Neuronal stem cell (in vitro differentiated cells): ENCODE data around the gene LPP.

Source experiments
- DNase-seq: peaks from one replicate; pipeline ENCODE4 v3.0.0-alpha.2; 2013; ENCODE audit warnings: low spot score
- H2AFZ ChIP-seq: one replicate; pipeline ENCODE4 v1.6.1; 2013; ENCODE audit warnings: mild to moderate bottlenecking, low read length, inconsistent platforms
- H2AK5ac ChIP-seq: 2 replicates; pipeline ENCODE4 v1.6.1; 2013; ENCODE audit warnings: low read depth, mild to moderate bottlenecking, inconsistent platforms, low read length, moderate library complexity, mixed read lengths
- H2BK120ac ChIP-seq: 2 replicates; pipeline ENCODE4 v1.6.1; 2013; ENCODE audit warnings: low read depth, mild to moderate bottlenecking, inconsistent platforms, low read length, moderate library complexity, mixed read lengths
- H2BK12ac ChIP-seq: one replicate; pipeline ENCODE4 v1.6.1; 2013; ENCODE audit warnings: low read length, inconsistent platforms
- H2BK15ac ChIP-seq: 2 replicates; pipeline ENCODE4 v1.6.1; 2013; ENCODE audit warnings: mild to moderate bottlenecking, low read length, inconsistent platforms, mixed read lengths
- H2BK5ac ChIP-seq: one replicate; pipeline ENCODE4 v1.6.1; 2013; ENCODE audit warnings: inconsistent platforms, mild to moderate bottlenecking, low read length, moderate library complexity
- H3K14ac ChIP-seq: one replicate; pipeline ENCODE4 v1.6.1; 2013; ENCODE audit warnings: low read length, inconsistent platforms
- H3K18ac ChIP-seq: 2 replicates; pipeline ENCODE4 v1.6.1; 2013; ENCODE audit warnings: low read length, inconsistent platforms
- H3K23ac ChIP-seq: 2 replicates; pipeline ENCODE4 v1.6.1; 2013; ENCODE audit warnings: low read depth, mild to moderate bottlenecking, mixed read lengths, low read length, inconsistent platforms; ENCODE audit not compliant: poor library complexity
- H3K27ac ChIP-seq: replicated peaks from 3 replicates; pipeline ENCODE4 v1.5.1; 2013; ENCODE audit warnings: low read length, inconsistent platforms
- H3K27me3 ChIP-seq, 3 experiments: 2 replicates each; pipeline ENCODE4 v1.6.1; 2013; ENCODE audit warnings: low read length in 3 of 3, mild to moderate bottlenecking in 2 of 3, inconsistent platforms in 1 of 3, low read depth in 1 of 3, mixed read lengths in 1 of 3, moderate library complexity in 1 of 3; ENCODE audit not compliant: control insufficient read depth in 3 of 3, insufficient read depth in 3 of 3
- H3K36me3 ChIP-seq, 2 donors: replicated peaks in 1 of 2; 2 replicates each; pipeline ENCODE4 v1.6.1; 2013; ENCODE audit warnings: low read length in 2 of 2; ENCODE audit not compliant: control insufficient read depth in 2 of 2, insufficient read depth in 2 of 2
- H3K4ac ChIP-seq: 2 replicates; pipeline ENCODE4 v1.6.1; 2013; ENCODE audit warnings: inconsistent platforms, mild to moderate bottlenecking, low read length, moderate library complexity
- H3K4me1 ChIP-seq, 2 donors: 1 replicate in 1 of 2; 2 replicates in 1 of 2; pipeline ENCODE4 v1.6.1; 2013; ENCODE audit warnings: low read length in 2 of 2, low read depth in 1 of 2; ENCODE audit not compliant: control insufficient read depth in 2 of 2, insufficient read depth in 1 of 2
- H3K4me2 ChIP-seq: one replicate; pipeline ENCODE4 v1.6.1; 2013; ENCODE audit warnings: mild to moderate bottlenecking, low read length, inconsistent platforms; ENCODE audit not compliant: insufficient read depth, poor library complexity, severe bottlenecking
- H3K4me3 ChIP-seq, 2 donors: 2 replicates each; pipeline ENCODE4 v1.5.1; 2013; ENCODE audit warnings: low read length in 2 of 2, mild to moderate bottlenecking in 2 of 2, inconsistent platforms in 1 of 2, moderate library complexity in 1 of 2
- H3K79me1 ChIP-seq: one replicate; pipeline ENCODE4 v1.6.1; 2013; ENCODE audit warnings: low read depth, mild to moderate bottlenecking, inconsistent platforms, low read length, moderate library complexity
- H3K9ac ChIP-seq: one replicate; pipeline ENCODE4 v1.6.1; 2013; ENCODE audit warnings: mild to moderate bottlenecking, low read depth, low read length, inconsistent platforms; ENCODE audit not compliant: poor library complexity
- H3K9me3 ChIP-seq, 2 donors: replicated peaks in 1 of 2; 2 replicates each; pipeline versions ENCODE3 to v1.6.1; 2013; ENCODE audit warnings: low read length in 2 of 2, mild to moderate bottlenecking in 2 of 2, inconsistent platforms in 1 of 2, low read depth in 1 of 2, mixed read lengths in 1 of 2, moderate library complexity in 1 of 2; ENCODE audit not compliant: control insufficient read depth in 2 of 2, insufficient read depth in 1 of 2
- H4K8ac ChIP-seq: one replicate; pipeline ENCODE4 v1.6.1; 2013; ENCODE audit warnings: low read depth, mild to moderate bottlenecking, inconsistent platforms, low read length, moderate library complexity
- H4K91ac ChIP-seq: one replicate; pipeline ENCODE4 v1.6.1; 2013; ENCODE audit warnings: low read length, low read depth, mild to moderate bottlenecking, inconsistent platforms; ENCODE audit not compliant: poor library complexity
- WGBS, 2 donors: extraction: QIAGEN DNeasy Blood & Tissue Kit; methylation state at CpG; one replicate each; pipeline ENCODE4 v1.1.7; 2013; ENCODE audit warnings: missing lambda C conversion rate in 2 of 2, mixed read lengths in 1 of 2; ENCODE audit not compliant: insufficient read length in 2 of 2, insufficient replicate concordance in 1 of 2; ENCODE audit errors: extremely low coverage in 2 of 2; 5-methylcytosine and 5-hydroxymethylcytosine counted together

LPP gene

GRCh38 chr3:188900421-188900951, 746.5 kb downstream of the LPP start:
- Histone ChIP-seq H3K23ac (no peak overlapping the region), H3K4me2 (no peak overlapping the region), H2BK15ac (no peak overlapping the region), H3K4me3 (no peak overlapping the region), H3K27ac (no peak overlapping the region), H2BK12ac (no peak overlapping the region), H2BK5ac (no peak overlapping the region), H2AK5ac (no peak overlapping the region), H2BK120ac (no peak overlapping the region), H2AFZ (no peak overlapping the region), H4K91ac (no peak overlapping the region), H3K4ac (no peak overlapping the region), H3K14ac (no peak overlapping the region), H3K9me3 (no peaks in the 10 kb centered on the region), H3K36me3 (no peaks in the 10 kb centered on the region), H3K9ac (no peak overlapping the region), H3K4me1 (peaks cover 0 to 2% of the 10 kb centered on the region in 2 donors), H3K18ac (no peak overlapping the region), H4K8ac (no peak overlapping the region), H3K79me1 (no peaks in the 10 kb centered on the region), H3K27me3 (no peaks in the 10 kb centered on the region)
- no CpG with 5 or more reads among the region's 2 CpGs for WGBS, 2 donors
- DNase-seq = no peak

GRCh38 chr3:188901126-188901525, 747.2 kb downstream of the LPP start:
- H3K36me3 ChIP-seq = no peaks in the 10 kb centered on the region
- H3K27me3 ChIP-seq = no peaks in the 10 kb centered on the region
- WGBS, 2 donors = no CpG with 5 or more reads among the region's 6 CpGs
- H2BK5ac ChIP-seq = no peak overlapping the region
- no peak overlapping the region for H4K8ac ChIP-seq
- H3K4ac ChIP-seq = no peak overlapping the region
- H3K9me3 ChIP-seq = no peaks in the 10 kb centered on the region
- no peak overlapping the region for H2BK120ac ChIP-seq
- H3K9ac ChIP-seq = no peak overlapping the region
- H3K79me1 ChIP-seq = no peaks in the 10 kb centered on the region
- no peak overlapping the region for H4K91ac ChIP-seq
- H3K18ac ChIP-seq = no peak overlapping the region
- H3K14ac ChIP-seq = no peak overlapping the region
- no peak overlapping the region for H2AK5ac ChIP-seq
- H2BK15ac ChIP-seq = no peak overlapping the region
- no peak overlapping the region for H3K27ac ChIP-seq
- H3K23ac ChIP-seq = no peak overlapping the region
- H3K4me2 ChIP-seq = no peak overlapping the region
- H2AFZ ChIP-seq = no peak overlapping the region
- H3K4me1 ChIP-seq = peaks cover 0 to 2% of the 10 kb centered on the region in 2 donors
- H2BK12ac ChIP-seq = no peak overlapping the region
- DNase-seq = no peak
- no peak overlapping the region for H3K4me3 ChIP-seq

DNA sequence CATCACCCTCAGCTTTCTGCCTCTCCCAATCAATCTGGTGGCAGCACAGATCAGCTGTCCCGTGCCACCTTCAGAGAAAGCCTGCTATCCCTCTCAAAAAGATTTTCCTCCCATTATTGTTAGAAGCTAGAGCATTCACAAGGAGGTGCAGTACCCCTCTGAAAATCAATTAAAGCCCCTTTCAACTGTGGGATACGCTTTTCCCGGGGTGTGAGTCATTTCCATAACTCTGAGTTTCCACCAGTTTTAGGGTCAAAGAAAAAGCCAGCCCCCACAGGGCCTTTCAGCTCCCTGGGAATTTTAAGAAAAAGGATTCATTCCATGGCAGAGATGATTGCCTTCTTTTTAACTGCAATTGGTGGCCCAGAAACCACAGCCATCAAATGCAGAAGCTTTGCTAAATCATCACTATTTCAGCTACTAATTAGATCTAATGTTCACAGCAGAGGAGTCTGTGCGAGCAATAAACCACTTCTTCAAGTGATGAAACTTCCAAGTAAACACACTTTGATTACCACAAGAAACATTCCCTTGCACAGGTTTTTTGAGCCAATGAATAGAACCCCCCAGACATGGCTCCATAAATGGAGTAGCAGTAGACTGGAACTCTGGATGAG, 747.8 kb downstream of the LPP start:
- no peak overlapping the region for H3K27ac ChIP-seq
- H3K9ac ChIP-seq = no peak overlapping the region
- no peak overlapping the region for H4K8ac ChIP-seq

DNA sequence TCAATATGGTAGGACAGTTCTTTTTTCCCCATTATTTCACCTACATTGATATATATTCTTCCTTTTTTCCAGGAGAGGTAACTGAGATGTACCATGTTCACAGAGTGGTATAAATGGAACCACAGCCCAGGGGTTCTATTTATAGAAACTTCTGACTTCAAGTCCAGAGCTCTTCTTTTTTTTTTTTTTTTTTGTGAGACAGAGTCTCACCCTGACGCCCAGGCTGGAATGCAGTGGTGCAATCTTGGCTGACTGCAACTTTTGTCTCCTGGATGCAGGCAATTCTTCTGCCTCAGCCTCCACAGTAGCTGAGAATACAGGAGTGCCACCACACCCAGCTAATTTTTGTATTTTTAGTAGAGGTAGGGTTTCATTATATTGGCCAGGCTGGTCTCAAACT, 750.7 kb downstream of the LPP start:
- H4K91ac ChIP-seq = no peak overlapping the region
- no peak overlapping the region for H2BK15ac ChIP-seq
- H2BK5ac ChIP-seq = no peak overlapping the region
- no peak overlapping the region for H2BK120ac ChIP-seq
- H3K4ac ChIP-seq = no peak overlapping the region
- peaks cover 0 to 2% of the 10 kb centered on the region in 2 donors for H3K4me1 ChIP-seq
- H3K14ac ChIP-seq = no peak overlapping the region
- no peak overlapping the region for H3K18ac ChIP-seq
- H3K4me2 ChIP-seq = no peak overlapping the region
- H3K9ac ChIP-seq = no peak overlapping the region
- no peak overlapping the region for H3K4me3 ChIP-seq
- no peak overlapping the region for H4K8ac ChIP-seq
- H3K27ac ChIP-seq = no peak overlapping the region
- DNase-seq = no peak
- H2BK12ac ChIP-seq = no peak overlapping the region
- H3K27me3 ChIP-seq = no peaks in the 10 kb centered on the region
- H2AK5ac ChIP-seq = no peak overlapping the region
- no peaks in the 10 kb centered on the region for H3K79me1 ChIP-seq
- no CpG with 5 or more reads among the region's 1 CpG for WGBS, 2 donors
- H3K36me3 ChIP-seq = no peaks in the 10 kb centered on the region
- no peak overlapping the region for H3K23ac ChIP-seq
- H3K9me3 ChIP-seq = no peaks in the 10 kb centered on the region
- no peak overlapping the region for H2AFZ ChIP-seq

More for the DNA sequence above, 747.8 kb downstream of the LPP start:
- H3K4me1 ChIP-seq = peaks cover 0 to 2% of the 10 kb centered on the region in 2 donors
- no peak overlapping the region for H3K23ac ChIP-seq
- H4K91ac ChIP-seq = no peak overlapping the region
- no peak overlapping the region for H2AFZ ChIP-seq
- H2BK120ac ChIP-seq = no peak overlapping the region
- H3K9me3 ChIP-seq = no peaks in the 10 kb centered on the region
- WGBS, 2 donors = no CpG with 5 or more reads among the region's 4 CpGs
- H3K14ac ChIP-seq = no peak overlapping the region
- H3K18ac ChIP-seq = no peak overlapping the region
- H3K27me3 ChIP-seq = no peaks in the 10 kb centered on the region
- H2BK5ac ChIP-seq = no peak overlapping the region
- no peak overlapping the region for H3K4me3 ChIP-seq
- no peak for DNase-seq
- H3K36me3 ChIP-seq = no peaks in the 10 kb centered on the region
- H3K79me1 ChIP-seq = no peaks in the 10 kb centered on the region
- no peak overlapping the region for H3K4me2 ChIP-seq
- no peak overlapping the region for H2AK5ac ChIP-seq
- H2BK12ac ChIP-seq = no peak overlapping the region
- no peak overlapping the region for H3K4ac ChIP-seq
- H2BK15ac ChIP-seq = no peak overlapping the region
